K562 (cell line): ENCODE measurements around the gene MATN1. TPM values are rescaled to one million over a fixed set of nuclear protein-coding genes. Genes with fewer than 3 reads are reported as not detected.

Experiments used
- CSDE1 ChIP-seq, 2 experiments: fragments of 450-650 bp; IDR thresholded peaks; 2 replicates each; pipeline ENCODE4 v1.6.1; 2016; ENCODE audit warnings: mild to moderate bottlenecking in 1 of 2
- E2F4 ChIP-seq: sonication (generic); formaldehyde crosslinking; IDR thresholded peaks from 2 replicates; pipeline ENCODE4 v1.8.0; 2022; ENCODE audit warnings: mild to moderate bottlenecking, low read depth, missing genetic modification reagents
- ELF4 ChIP-seq: fragments of 450-650 bp; formaldehyde crosslinking; IDR thresholded peaks from 2 replicates; pipeline ENCODE4 v1.4.0; 2022; ENCODE audit warnings: missing genetic modification characterization
- GABPB1 ChIP-seq: sonication (generic); formaldehyde crosslinking; IDR thresholded peaks from 2 replicates; pipeline ENCODE4 v1.8.0; 2022; ENCODE audit warnings: mild to moderate bottlenecking, missing genetic modification reagents
- HLTF ChIP-seq: fragments of 450-650 bp; IDR thresholded peaks from 2 replicates; pipeline ENCODE4 v1.6.1; 2016
- KDM2B ChIP-seq: fragments of 250-450 bp; sonication (Bioruptor Pico); IDR thresholded peaks from 2 replicates; pipeline ENCODE4 v1.8.0; 2021; ENCODE audit warnings: mild to moderate bottlenecking, moderate library complexity
- KLF16 ChIP-seq: IDR thresholded peaks from 2 replicates; pipeline ENCODE4 v1.6.1; 2016; ENCODE audit warnings: antibody characterized with exemption
- L3MBTL2 ChIP-seq: fragments of 450-650 bp; IDR thresholded peaks from 2 replicates; pipeline ENCODE4 v1.6.1; 2016; ENCODE audit warnings: mild to moderate bottlenecking, moderate library complexity
- NONO ChIP-seq, 2 experiments: fragments of 200-400 bp in 1 of 2; fragments of 450-650 bp in 1 of 2; formaldehyde crosslinking in 1 of 2; IDR thresholded peaks; 2 replicates each; pipeline ENCODE4 v1.6.1; 2017; ENCODE audit warnings: low read depth in 2 of 2, mild to moderate bottlenecking in 2 of 2, moderate library complexity in 2 of 2, low read length in 1 of 2
- NR4A1 ChIP-seq, 2 experiments: fragments of 250-450 bp in 1 of 2; fragments of 450-650 bp in 1 of 2; sonication (Bioruptor Pico) in 1 of 2; IDR thresholded peaks; 2 replicates each; pipeline versions ENCODE4 v1.4.0 to v1.6.1; 2016 to 2020; ENCODE audit warnings: mild to moderate bottlenecking in 2 of 2, missing compliant biosample characterization in 1 of 2, missing genetic modification characterization in 1 of 2, moderate library complexity in 1 of 2
- PCBP1 ChIP-seq: fragments of 200-400 bp; formaldehyde crosslinking; IDR thresholded peaks from 2 replicates; pipeline ENCODE4 v1.6.1; 2018; ENCODE audit warnings: mild to moderate bottlenecking, low read depth, low read length; ENCODE audit not compliant: poor library complexity, severe bottlenecking
- PML ChIP-seq: IDR thresholded peaks from 2 replicates; pipeline ENCODE4 v1.6.1; 2012; ENCODE audit warnings: low read length, inconsistent platforms
- REST ChIP-seq, 2 experiments: fragments of 450-650 bp; formaldehyde crosslinking in 1 of 2; IDR thresholded peaks; 2 replicates each; pipeline versions ENCODE4 v1.4.0 to v1.6.1; 2014 to 2020; ENCODE audit warnings: mild to moderate bottlenecking in 2 of 2, borderline replicate concordance in 1 of 2, low read depth in 1 of 2
- SREBF1 ChIP-seq: fragments of 150-350 bp; IDR thresholded peaks from 2 replicates; pipeline ENCODE4 v1.6.1; 2014; ENCODE audit warnings: antibody characterized with exemption, low read depth, low read length, borderline replicate concordance
- YY1 ChIP-seq, 3 experiments: IDR thresholded peaks; 2 replicates each; pipeline ENCODE4 v1.6.1; 2011; ENCODE audit warnings: low read length in 2 of 3, mild to moderate bottlenecking in 2 of 3, moderate library complexity in 2 of 3, borderline replicate concordance in 1 of 3, control low read depth in 1 of 3, low read depth in 1 of 3; ENCODE audit not compliant: insufficient read depth in 3 of 3, insufficient replicate concordance in 2 of 3, control insufficient read depth in 1 of 3, insufficient read length in 1 of 3; ENCODE audit errors: extremely low read depth in 1 of 3
- ZEB2 ChIP-seq: fragments of 450-650 bp; IDR thresholded peaks from 2 replicates; pipeline ENCODE4 v1.6.1; 2016
- ZNF764 ChIP-seq: fragments of 250-450 bp; sonication (Bioruptor Pico); IDR thresholded peaks from 2 replicates; pipeline ENCODE4 v1.4.0; 2020; ENCODE audit warnings: low read depth, mild to moderate bottlenecking, moderate library complexity
- polyA plus RNA-seq, 8 experiments: library from polyadenylated mRNA; depleted of rRNA in 4 of 8; stranded (reverse) in 5 of 8; unstranded in 3 of 8; fragments of >200 nt; fragmentation: Nextera tagmentation in 2 of 8; fragmentation: Illumina TruSeq in 1 of 8; extraction: Ambion mirVana in 2 of 8; extraction: Trizol in 1 of 8; gene quantifications; 2 replicates each; pipeline versions ENCODE4 v1.2.1 to v1.2.3, GENCODE V29; 2011 to 2014; ENCODE audit warnings: inconsistent platforms in 1 of 8, missing spikeins in 1 of 8
- total RNA-seq, 7 experiments: library from RNA; depleted of rRNA in 6 of 7; stranded (reverse); fragments of >200 nt in 6 of 7; fragmentation: Illumina TruSeq in 2 of 7; extraction: Trizol in 2 of 7; gene quantifications; 2 replicates each; pipeline versions ENCODE4 v1.2.1 to v1.2.3, GENCODE V29; 2011 to 2021; ENCODE audit warnings: low replicate concordance in 1 of 7

Gene MATN1
- total and polyA plus RNA-seq, 9 of the 15 experiments (the other 6 are each of a cell fraction or from before 2014, with no cell fraction given): 0.10 to 2.3 (median 1.2) TPM

GRCh38 chr1:30719406-30720270, 3.7 kb downstream of the MATN1 start (continued):
- TF ChIP-seq REST (IDR thresholded peaks at IDR 0.05; ENCODE audit: borderline replicate concordance) (peak; percentile 95), REST (CRISPR knock-in tag; IDR thresholded peaks at IDR 0.05; ENCODE audit: low read depth) (no peak), PCBP1 (no peak), NONO (IDR thresholded peaks at IDR 0.05; ENCODE audit: low read depth in 2 of 2, low read length in 1 of 2) (peak in 1 of 2 experiments; percentile 58; a peak in 1 of 4 replicates), KLF16 (no peak), NR4A1 (CRISPR knock-in tag; IDR thresholded peaks at IDR 0.05) (0 out of 2 replicates have a peak, but pooled peaks have one; percentile 66), NR4A1 (tag; IDR thresholded peaks at IDR 0.05) (0 out of 2 replicates have a peak, but pooled peaks have one; percentile 10), L3MBTL2 (no peak), PML (no peak), KDM2B (CRISPR knock-in tag) (no peak), HLTF (0 out of 2 replicates have a peak, but pooled peaks have one; percentile 5), ELF4 (CRISPR knock-in tag) (peak; percentile 62; the same call in 1 of the 2 replicates), GABPB1 (CRISPR knock-in tag) (no peak; the same call in 1 of the 2 replicates), ZNF764 (CRISPR knock-in tag) (no peak), YY1 (IDR thresholded peaks at IDR 0.05; ENCODE audit: borderline replicate concordance in 1 of 3, control insufficient read depth in 1 of 3, extremely low read depth in 1 of 3, insufficient read depth in 3 of 3, insufficient read length in 1 of 3, insufficient replicate concordance in 2 of 3, low read depth in 1 of 3, low read length in 2 of 3) (no peak), CSDE1 (IDR thresholded peaks at IDR 0.05) (no peak), SREBF1 (no peak), ZEB2 (peak; percentile 37; the same call in 1 of the 2 replicates), E2F4 (0 out of 2 replicates have a peak, but pooled peaks have one; percentile 42)
